Mesenteric fat pad (tissue), 1 donor: ENCODE data around the gene CAMKMT. TPM values are rescaled to one million over a fixed set of nuclear protein-coding genes. Genes with fewer than 3 reads are reported as not detected.

Experiments
- DNase-seq: peaks from one replicate; pipeline ENCODE4 v3.0.0-alpha.2; 2020; ENCODE audit warnings: low spot score
- total RNA-seq: library from RNA; stranded (reverse); fragmentation: NEBNext Ultra II Directional; extraction: Animal tissue kit (Norgen Biotek cat#: 25700); gene quantifications from one replicate; pipeline ENCODE4 v1.2.1, GENCODE V29; 2021
- donor health status: DM: yes; HTN: yes; CAD: no.

Gene CAMKMT
- total RNA-seq, 1 donor from 2014 or later, result 10.2 TPM

GRCh38 chr2:44789971-44790721 lies 428.4 kb downstream of the CAMKMT start:
- no peak for DNase-seq

- no peak for DNase-seq
Observed at GRCh38 chr2:44793322-44793870, 431.6 kb downstream of the CAMKMT start.

DNA sequence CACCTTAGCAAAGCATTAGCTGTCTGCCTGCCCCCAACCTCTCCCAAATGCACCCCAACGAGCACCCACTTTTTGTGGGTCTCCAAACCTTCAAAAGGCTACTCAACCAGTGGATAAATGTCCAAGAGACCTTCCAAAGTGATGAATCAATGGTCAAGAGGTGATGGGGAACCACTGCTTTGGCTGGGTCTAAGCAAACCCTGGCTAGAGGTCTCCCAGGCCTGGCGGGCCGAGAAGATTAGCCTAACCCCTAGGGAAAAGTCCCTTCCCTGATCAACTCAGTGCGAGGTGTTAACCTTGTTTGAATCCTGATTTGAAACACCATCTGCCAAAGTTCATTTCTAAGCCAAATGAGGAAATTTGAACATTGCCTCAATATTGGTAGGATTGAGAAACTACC lies 435.0 kb downstream of the CAMKMT start:
- no peak for DNase-seq

- DNase-seq, result no peak
Observed at GRCh38 chr2:44798139-44798659, 436.5 kb downstream of the CAMKMT start.

- no peak for DNase-seq
Observed at GRCh38 chr2:44799105-44799504, 437.4 kb downstream of the CAMKMT start.

DNA sequence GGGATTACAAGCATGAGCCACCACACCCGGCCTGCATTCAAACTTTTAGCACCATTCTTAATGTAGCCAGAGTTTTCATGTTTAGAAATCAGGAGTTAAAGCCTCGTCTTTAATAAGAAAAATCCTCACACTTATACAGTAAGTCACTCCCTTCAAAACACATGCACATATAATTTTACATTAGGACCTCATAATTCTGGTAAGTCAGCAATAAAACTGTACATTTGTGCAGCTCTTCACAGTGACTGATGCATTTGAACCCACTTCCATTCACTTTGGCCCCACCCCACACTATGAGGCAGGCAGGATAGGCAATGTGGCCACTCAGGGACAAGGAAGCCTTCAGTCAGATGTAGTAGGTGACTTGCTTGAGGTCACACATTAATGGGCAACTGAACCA lies 438.0 kb downstream of the CAMKMT start:
- DNase-seq, result no peak

DNA sequence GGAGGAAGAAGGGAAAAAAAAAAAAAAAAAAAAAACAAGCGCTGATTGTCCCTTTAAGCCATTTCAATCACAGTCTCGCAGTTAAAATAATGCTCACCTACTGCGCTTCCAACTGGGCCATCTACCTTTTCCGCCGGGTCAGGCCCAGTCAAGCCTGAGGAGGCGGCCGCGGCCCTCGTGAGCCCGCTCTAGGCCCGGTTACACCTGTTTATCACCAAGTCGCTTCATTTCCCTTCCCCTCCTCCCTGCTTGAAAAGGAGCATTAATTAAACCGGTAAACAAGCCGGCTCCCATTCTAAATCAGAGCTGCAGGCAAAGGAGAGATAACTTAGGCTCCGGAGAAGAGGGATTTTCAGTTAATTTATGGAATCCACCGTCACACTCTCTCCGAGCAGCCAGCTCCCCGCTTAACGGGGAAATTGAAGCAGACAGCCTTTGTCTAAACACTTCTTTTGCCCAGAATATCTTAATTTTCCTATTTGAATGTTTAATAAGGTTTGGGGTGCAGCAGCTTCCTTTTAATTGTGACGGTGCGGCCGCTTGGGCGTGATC lies 439.6 kb downstream of the CAMKMT start:
- no peak for DNase-seq

DNA sequence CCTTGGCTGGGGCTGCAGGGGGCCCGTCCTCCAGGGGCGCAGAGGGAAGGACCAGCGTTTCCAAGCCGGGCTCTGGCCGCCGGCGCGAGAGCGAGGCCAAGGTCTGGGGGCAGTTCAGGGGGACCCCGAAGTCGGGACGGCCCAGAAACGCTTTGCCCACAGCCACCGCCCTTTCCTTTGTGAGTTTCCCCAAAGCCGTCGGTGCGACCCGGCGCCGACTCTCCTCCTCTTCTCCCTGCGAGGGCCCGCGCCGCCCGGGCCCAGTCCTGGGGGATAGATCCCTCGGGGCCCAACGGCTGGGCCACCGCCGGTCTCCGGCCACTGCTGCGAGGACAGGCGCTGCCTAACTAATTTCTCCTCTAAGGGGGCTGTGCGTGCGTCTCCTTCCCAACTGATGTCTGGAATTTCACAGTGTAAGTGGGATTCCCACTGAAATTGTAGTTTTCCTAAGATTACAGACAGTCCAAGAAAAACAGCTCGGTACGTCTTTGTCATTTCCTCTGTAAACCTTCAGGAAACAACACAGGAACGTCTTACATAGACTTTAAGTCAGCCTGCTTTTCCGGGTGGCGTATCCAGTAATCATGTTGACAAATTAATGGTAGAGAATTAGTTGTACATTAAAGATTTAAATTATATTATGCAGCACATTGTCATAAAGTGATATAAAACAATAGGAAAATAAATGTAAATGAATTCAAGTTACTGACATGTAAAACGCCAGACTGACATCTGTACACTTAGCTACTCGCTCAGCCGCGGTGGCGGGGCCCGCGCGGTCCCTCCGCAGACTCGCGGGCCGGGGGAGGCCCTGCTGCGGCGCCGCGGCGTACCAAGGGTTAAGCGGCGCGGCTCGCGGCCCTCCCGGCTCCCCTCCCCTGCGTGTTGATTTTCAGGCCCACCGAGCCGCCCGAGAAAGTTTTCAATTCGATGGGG lies 440.4 kb downstream of the CAMKMT start:
- DNase-seq, result no peak

GRCh38 chr2:44802777-44803424 lies 441.2 kb downstream of the CAMKMT start:
- no peak for DNase-seq

- no peak for DNase-seq
Observed at GRCh38 chr2:44804406-44805265, 442.9 kb downstream of the CAMKMT start.

DNA sequence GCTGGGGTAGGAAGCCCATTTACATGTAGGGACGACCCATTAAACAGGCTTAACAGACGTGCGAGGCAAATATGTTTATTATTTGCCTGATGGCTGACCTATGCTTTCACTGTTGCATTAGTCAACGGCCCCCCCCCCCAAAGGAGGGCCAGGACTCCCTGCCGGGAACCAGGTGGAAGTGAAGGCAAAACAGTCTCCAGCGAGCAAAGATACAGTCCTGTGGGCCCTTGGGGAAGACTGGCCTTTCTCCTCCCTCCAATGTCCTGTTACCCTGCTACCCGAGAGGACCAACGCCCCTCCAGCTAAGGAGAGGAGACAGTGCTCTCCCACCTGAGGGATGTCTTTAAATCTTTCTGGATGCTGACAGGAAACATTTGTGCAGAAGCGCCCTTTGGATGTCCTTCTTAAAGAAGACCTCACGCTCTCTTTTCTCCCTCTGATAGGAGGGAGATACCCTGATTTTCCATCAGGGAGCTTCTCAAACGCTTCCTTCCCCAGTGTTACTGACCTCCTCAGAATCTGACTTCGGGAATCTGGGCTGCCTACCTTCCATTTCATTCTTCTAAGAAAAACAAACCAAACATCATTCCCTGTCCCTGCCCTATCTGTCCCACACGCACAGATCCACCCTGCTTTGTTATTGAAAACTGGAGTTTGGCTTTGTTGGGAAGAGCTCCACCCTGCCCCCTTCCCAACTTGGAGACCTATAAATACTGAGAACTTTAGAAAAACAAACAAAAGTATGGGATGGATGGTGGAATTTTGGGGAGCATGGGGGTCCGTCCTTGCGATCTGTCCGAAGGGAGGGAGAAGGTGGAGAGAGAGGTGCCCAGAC lies 443.9 kb downstream of the CAMKMT start:
- no peak for DNase-seq

- DNase-seq, result no peak
Observed at GRCh38 chr2:44807201-44808025, 445.7 kb downstream of the CAMKMT start.

DNA sequence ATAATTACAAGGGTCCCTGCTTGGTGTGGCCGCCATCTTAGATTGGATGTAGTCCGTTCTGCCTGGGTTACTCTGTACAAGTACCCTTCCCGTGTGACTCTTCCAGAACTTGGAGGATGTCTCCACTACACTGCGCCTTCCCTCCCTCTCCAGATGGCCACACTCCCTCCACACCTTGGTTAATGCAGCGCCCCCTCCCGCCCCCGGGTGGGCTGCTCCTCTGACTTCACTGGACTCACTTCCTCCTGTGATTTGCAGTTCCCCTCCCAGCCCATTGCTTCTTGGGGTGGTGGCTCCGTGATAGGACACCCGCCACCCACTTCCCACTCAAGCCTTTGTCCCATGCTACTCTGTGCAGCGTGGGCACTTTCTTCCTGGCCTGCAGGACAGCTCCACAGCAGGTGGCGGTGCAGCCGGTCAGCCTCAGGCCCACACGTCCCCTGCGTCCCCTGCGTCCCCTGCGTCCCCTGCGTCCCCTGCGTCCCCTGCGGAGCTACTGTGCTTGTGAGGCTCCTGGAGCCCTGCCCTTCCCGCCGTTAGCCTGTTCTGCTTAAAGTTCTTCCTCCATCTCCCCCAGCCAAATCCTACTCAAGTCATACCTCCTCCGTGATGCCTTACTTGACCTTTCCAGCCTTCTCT lies 449.3 kb downstream of the CAMKMT start:
- no peak for DNase-seq

DNA sequence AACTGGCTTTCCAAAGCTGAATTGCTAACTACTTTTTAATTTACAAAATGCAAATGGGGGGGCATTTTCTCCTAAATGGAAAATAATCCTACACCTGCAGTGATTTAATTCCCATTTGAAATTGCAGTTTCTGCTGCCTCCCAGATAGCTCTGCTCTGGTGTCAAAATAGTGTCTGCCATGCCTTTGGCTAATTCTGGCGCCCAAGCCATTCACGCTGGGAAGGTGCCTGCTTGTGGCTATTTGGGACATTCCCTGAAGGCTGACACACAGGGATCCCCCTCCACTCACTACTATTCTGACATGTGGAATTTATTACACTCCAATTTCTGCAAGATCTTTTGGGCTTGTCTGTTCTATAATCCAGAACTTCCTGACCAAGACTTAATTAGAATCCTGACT lies 451.4 kb downstream of the CAMKMT start:
- DNase-seq, result no peak

DNA sequence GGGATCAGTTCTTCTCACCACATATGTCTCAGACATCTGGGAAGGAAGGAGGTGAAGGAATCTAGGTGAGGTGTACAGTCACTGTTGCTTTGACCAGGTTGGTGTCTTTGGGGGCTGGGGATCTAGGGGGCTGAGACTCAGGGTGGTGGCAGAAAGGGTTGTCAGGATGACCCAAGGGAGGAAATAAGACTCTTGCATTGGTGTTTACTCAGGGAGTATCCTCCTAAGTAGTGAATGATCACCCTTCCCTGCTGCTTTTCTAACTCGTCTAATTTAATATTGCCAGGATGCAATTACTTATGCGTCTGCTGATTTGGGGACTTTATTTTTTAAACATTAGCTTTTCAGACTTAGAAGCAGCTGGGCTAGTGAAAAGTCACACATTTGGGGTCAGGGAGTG lies 451.9 kb downstream of the CAMKMT start:
- no peak for DNase-seq

- no peak for DNase-seq
Observed at GRCh38 chr2:44817256-44817655, 455.5 kb downstream of the CAMKMT start.

DNA sequence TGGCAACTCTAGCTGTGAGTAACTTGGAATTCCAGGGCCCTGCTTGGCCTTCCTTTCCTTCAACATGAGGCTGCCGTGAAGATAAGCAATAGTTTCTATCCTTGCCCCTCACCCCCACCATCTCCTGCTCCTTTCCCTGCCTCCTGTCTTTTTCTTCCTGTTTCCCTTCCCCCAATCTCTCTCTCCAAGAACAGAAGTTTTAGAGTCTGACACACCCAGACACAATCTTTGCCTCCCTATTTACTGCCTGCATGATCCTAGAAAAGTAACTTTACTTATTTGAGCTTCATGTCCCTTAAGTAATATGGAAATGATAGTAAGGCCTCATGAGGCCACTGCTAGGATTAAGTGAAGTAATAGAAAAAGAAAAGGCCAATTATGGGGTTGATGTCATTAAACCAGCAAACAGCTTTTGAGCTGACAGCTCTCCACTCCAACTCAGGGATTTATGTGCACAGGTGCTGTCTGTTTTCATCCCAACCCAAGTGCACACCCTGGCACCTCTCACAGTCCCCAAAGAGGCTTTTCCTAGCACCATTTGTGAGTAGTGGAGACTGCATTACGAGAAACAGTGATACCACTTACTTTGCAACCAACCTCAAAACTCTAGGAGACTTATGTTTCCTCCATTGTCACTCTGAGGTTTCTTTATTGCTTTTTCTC lies 456.1 kb downstream of the CAMKMT start:
- no peak for DNase-seq
